T-cell (primary cell): Measurements from ENCODE around the gene GNGT2. TPM values are rescaled to one million over a fixed set of nuclear protein-coding genes. Genes with fewer than 3 reads are reported as not detected.
A peak's percentile ranks its signal among the peaks of the same experiment; 100 is the strongest.

Experiments used
- ATAC-seq, 4 experiments: fragments of 200-7000 bp in 3 of 4; fragments of 150-1000 bp in 1 of 4; cut with Tn5 transposase; replicated peaks in 1 of 4; 1 replicate in 3 of 4; 2 replicates in 1 of 4; pipeline ENCODE4 v1.10.0; 2021; ENCODE audit warnings: moderate library complexity in 3 of 4, mild to moderate bottlenecking in 2 of 4, moderate number of reproducible peaks in 1 of 4
- CTCF ChIA-PET, 2 donors: fragments of 300-600 bp; sonication (Branson Sonifier 250); formaldehyde crosslinking; loops; one replicate each; lab custom pipeline; 2022; ENCODE audit warnings: antibody characterized with exemption in 2 of 2; lab: Charles Lee
- POLR2A ChIA-PET, 2 donors: fragments of 300-600 bp; sonication (Branson Sonifier 250); formaldehyde crosslinking; loops; one replicate each; lab custom pipeline; 2022; ENCODE audit warnings: antibody characterized with exemption in 2 of 2; lab: Charles Lee
- DNase-seq, 35 experiments: peaks; one replicate each; pipeline versions ENCODE4 v3.0.0 to v3.0.0-alpha.2; 2013 to 2023
- H3K27ac ChIP-seq: one replicate; pipeline ENCODE4 v1.5.1; 2013; ENCODE audit warnings: low read length
- H3K27me3 ChIP-seq, 2 experiments: replicated peaks in 1 of 2; 1 replicate in 1 of 2; 2 replicates in 1 of 2; pipeline versions ENCODE4 v1.6.1 to v1.7.0; 2013; ENCODE audit warnings: low read length in 1 of 2, mixed read lengths in 1 of 2; ENCODE audit not compliant: control insufficient read depth in 2 of 2, insufficient read depth in 2 of 2; ENCODE audit errors: extremely low read depth in 1 of 2
- H3K36me3 ChIP-seq, 2 donors: 1 replicate in 1 of 2; 2 replicates in 1 of 2; pipeline versions ENCODE4 v1.6.1 to v1.7.0; 2013; ENCODE audit warnings: low read length in 1 of 2; ENCODE audit not compliant: control insufficient read depth in 2 of 2, insufficient read depth in 1 of 2; ENCODE audit errors: extremely low read depth in 1 of 2
- H3K4me1 ChIP-seq, 2 experiments: 1 replicate in 1 of 2; 2 replicates in 1 of 2; pipeline versions ENCODE4 v1.6.1 to v1.7.0; 2013; ENCODE audit warnings: low read length in 2 of 2, mixed read lengths in 1 of 2; ENCODE audit not compliant: insufficient read depth in 2 of 2, control insufficient read depth in 1 of 2; ENCODE audit errors: extremely low read depth in 1 of 2
- H3K4me3 ChIP-seq, 2 donors: 1 replicate in 1 of 2; 2 replicates in 1 of 2; pipeline versions ENCODE4 v1.5.1 to v1.7.0; 2013; ENCODE audit warnings: mild to moderate bottlenecking in 2 of 2, low read length in 1 of 2, moderate library complexity in 1 of 2; ENCODE audit not compliant: control insufficient read depth in 1 of 2; ENCODE audit errors: extremely low read depth in 1 of 2
- H3K9me3 ChIP-seq: 2 replicates; pipeline ENCODE4 v1.7.0; 2013
- H3K27ac Mint-ChIP-seq, 2 donors: one replicate each; pipeline ENCODE4 v1.8.0; 2020 to 2021; ENCODE audit warnings: mild to moderate bottlenecking in 2 of 2, mixed read lengths in 2 of 2
- H3K27me3 Mint-ChIP-seq, 2 donors: one replicate each; pipeline ENCODE4 v1.8.0; 2021 to 2022; ENCODE audit warnings: mixed read lengths in 2 of 2
- H3K36me3 Mint-ChIP-seq: one replicate; pipeline ENCODE4 v1.8.0; 2021; ENCODE audit warnings: mixed read lengths
- H3K4me1 Mint-ChIP-seq, 3 donors: one replicate each; pipeline ENCODE4 v1.8.0; 2020 to 2022; ENCODE audit warnings: mixed read lengths in 3 of 3, mild to moderate bottlenecking in 1 of 3
- H3K4me3 Mint-ChIP-seq, 3 donors: one replicate each; pipeline ENCODE4 v1.8.0; 2020 to 2022; ENCODE audit warnings: mild to moderate bottlenecking in 3 of 3, mixed read lengths in 3 of 3, moderate library complexity in 3 of 3
- H3K9me3 Mint-ChIP-seq, 3 donors: one replicate each; pipeline ENCODE4 v1.8.0; 2020 to 2022; ENCODE audit warnings: mixed read lengths in 3 of 3
- WGBS: methylation state at CpG from one replicate; pipeline ENCODE4 v1.1.5; 2013; ENCODE audit warnings: missing lambda C conversion rate; ENCODE audit not compliant: insufficient coverage; 5-methylcytosine and 5-hydroxymethylcytosine counted together
- total RNA-seq, 35 experiments: library from RNA in 6 of 35; stranded (reverse) in 6 of 35; fragments of 120-200 nt in 1 of 35; gene quantifications; one replicate each; pipeline versions ENCODE4 v1.2.1 to v1.2.4 and lab custom pipeline; 2013 to 2026

Gene GNGT2
- total RNA-seq, 5 donors from 2014 or later (not counting 1 experiment from before 2014, with no cell fraction given): 4.5 to 6.3 (median 5.0) TPM

DNA sequence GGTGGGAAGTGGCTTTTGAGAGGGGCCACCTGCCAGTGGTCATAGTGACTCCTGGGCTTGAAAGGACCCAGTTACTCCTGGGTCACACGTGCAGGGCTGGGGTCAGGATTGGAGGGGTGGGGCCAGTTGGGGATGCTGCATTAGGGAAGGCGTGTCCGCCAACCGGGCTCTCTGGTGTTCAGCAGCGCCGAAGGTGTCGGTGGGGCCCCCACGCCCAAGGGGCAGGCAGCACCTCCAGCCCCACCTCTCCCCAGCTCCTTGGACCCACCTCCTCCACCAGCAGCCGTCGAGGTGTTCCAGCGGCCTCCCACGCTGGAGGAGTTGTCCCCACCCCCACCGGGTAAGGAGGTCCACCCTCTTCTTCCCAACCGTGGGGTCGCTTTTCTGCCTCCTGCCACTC, 9.6 kb upstream of the GNGT2 start:
- H3K27ac Mint-ChIP-seq: peak overlapping the region; percentile 49 to 75
- Histone ChIP-seq H3K27ac (peak overlapping the region; percentile 81), H3K27me3 (peaks cover 0 to 12% of the 10 kb centered on the region in 2 experiments), H3K9me3 (no peaks in the 10 kb centered on the region), H3K36me3 (peaks cover 0 to 37% of the 10 kb centered on the region in 2 donors), H3K4me1 (peaks cover 36 to 94% of the 10 kb centered on the region in 2 experiments), H3K4me3 (no peak overlapping the region)
- H3K9me3 Mint-ChIP-seq: no peaks in the 10 kb centered on the region
- POLR2A ChIA-PET: no interaction called here
- H3K4me3 Mint-ChIP-seq: peak overlapping the region in 1 of 3 donors; percentile 88
- peaks cover 59 to 71% (median 65%) of the 10 kb centered on the region in 3 donors for H3K4me1 Mint-ChIP-seq
- CTCF ChIA-PET: no interaction called here
- peaks cover 0 to 5% of the 10 kb centered on the region in 2 donors for H3K27me3 Mint-ChIP-seq
- no peak for ATAC-seq
- 79% methylated on average over 5 of the region's 15 CpGs for WGBS
- H3K36me3 Mint-ChIP-seq: peaks cover 22% of the 10 kb centered on the region
- no peak for DNase-seq

DNA sequence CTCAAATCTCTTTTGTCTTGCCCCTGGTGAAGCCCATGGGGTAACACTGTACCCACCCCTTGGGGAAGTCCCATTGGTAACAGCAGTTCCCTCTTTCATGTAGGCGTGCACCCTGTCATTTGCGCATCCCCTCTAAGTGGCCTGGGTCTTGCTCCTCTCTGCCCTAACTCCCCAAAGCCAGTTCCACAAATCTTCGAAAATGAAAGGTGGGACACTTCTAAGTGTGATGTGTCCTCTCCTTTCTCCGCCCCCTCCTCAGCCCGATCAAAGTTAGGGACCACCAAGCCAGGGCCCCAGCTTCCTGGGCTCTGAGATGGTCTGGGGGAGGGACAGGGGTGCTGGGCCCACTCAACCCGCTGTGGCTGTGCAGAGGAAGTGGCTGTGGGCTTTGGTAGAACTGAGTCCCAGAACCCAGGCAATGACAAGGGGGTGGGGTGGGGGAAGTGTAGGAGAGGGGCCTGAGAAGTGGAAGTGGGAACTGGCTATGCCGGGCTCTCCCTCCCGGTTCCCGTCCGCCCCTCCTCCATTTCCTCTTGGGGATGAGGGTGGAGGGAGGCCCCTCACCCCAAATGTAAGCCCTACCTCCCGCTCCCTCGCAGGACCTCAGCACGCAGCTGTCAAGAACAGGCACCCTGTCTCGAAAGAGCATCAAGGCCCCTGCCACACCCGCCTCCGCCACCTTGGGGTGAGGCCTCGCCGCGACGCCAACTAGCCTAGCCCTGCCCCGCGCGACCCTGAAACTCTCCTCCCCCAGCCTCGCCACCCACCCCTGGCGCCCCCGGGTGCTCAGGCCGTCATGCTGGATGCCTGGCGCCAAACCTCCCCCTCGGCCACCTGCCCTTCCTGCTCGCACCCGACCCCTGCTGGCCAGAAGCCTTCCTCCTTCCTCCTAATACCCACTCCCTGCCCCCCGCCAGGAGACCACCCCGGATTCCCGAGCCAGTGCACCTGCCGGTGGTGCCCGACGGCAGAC, 8.9 kb upstream of the GNGT2 start:
- peaks cover 41 to 94% of the 10 kb centered on the region in 2 experiments for H3K4me1 ChIP-seq
- H3K36me3 Mint-ChIP-seq: peaks cover 22% of the 10 kb centered on the region
- peaks cover 0 to 37% of the 10 kb centered on the region in 2 donors for H3K36me3 ChIP-seq
- H3K27ac Mint-ChIP-seq: peak overlapping the region; percentile 90 to 93
- H3K4me3 ChIP-seq: no peak overlapping the region
- ChIA-PET CTCF (interaction anchor here in 1 of 2 donors (0.6 to 1.2 kb wide), 3 partner anchors 10 to 38 kb away, joined by 3 to 8 read pairs (median 3); no protein-coding TSS in a partner anchor), POLR2A (interaction anchor here in 1 of 2 donors (0.7 to 0.8 kb wide), 2 partner anchors 10 to 27 kb away, joined by 4 to 5 read pairs; no protein-coding TSS in a partner anchor)
- peak overlapping the region; percentile 26 to 88 (median 64) for H3K4me3 Mint-ChIP-seq
- peak overlapping the region; percentile 81 for H3K27ac ChIP-seq
- no peaks in the 10 kb centered on the region for H3K9me3 Mint-ChIP-seq
- DNase-seq: peak in 32 of 35 experiments; percentile 26 to 80 (median 56)
- H3K27me3 ChIP-seq: peaks cover 0 to 8% of the 10 kb centered on the region in 2 experiments
- H3K9me3 ChIP-seq: no peaks in the 10 kb centered on the region
- H3K4me1 Mint-ChIP-seq: peaks cover 60 to 70% (median 68%) of the 10 kb centered on the region in 3 donors
- WGBS: 23% methylated on average over 25 of the region's 37 CpGs
- H3K27me3 Mint-ChIP-seq: peaks cover 0 to 2% of the 10 kb centered on the region in 2 donors
- peak in 3 of 4 experiments; percentile 21 to 70 (median 29) for ATAC-seq

DNA sequence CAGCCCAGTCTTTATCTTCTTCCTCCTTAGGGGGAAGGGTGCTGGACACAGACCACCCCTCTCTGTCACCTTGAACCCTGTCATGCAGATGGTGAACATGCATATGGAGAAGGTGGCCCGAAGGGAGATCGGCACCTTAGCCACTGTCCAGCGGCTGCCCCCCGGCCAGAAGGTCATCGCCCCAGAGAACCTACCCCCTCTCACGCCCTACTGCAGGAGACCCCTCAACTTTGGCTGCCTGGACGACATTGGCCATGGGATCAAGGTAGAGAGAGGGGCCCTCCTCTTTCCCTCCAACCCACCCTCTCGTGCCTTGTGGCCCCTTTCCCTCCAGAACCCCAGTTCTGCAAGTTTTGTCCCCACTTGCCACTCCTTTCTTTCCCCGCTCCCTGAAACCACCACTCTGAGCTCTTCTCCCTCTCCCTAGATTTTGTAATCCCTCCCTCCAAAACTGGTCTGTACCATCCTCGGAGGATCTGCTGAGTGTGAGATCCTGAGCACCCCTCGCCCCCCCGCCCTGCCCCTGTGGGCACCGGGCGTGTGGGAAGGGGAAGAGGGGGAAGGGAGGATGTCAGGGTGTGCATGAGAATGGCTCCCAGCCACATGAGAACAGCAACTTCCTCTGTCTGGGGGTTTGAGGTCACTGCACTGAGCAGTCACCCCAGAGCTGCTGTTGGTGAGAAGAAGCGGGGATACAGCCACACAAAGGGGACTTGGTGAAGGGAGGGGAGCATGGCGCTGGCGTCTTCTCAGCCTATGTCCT, 7.5 kb upstream of the GNGT2 start:
- Histone ChIP-seq H3K4me1 (peaks cover 47 to 94% of the 10 kb centered on the region in 2 experiments), H3K27ac (peak overlapping the region; percentile 81), H3K36me3 (peaks cover 0 to 36% of the 10 kb centered on the region in 2 donors), H3K9me3 (no peaks in the 10 kb centered on the region), H3K4me3 (peak overlapping the region; percentile 16 to 18), H3K27me3 (no peaks in the 10 kb centered on the region)
- Mint-ChIP-seq H3K4me1 (peaks cover 64 to 73% (median 71%) of the 10 kb centered on the region in 3 donors), H3K36me3 (peaks cover 18% of the 10 kb centered on the region), H3K27me3 (no peaks in the 10 kb centered on the region), H3K27ac (peak overlapping the region; percentile 90 to 93), H3K9me3 (no peaks in the 10 kb centered on the region), H3K4me3 (peak overlapping the region; percentile 64 to 88 (median 71))
- ATAC-seq: peak; percentile 87 to 91 (median 90)
- 6% methylated on average over 6 of the region's 17 CpGs for WGBS
- CTCF ChIA-PET: interaction anchor here in 1 of 2 donors (0.6 to 1.2 kb wide), 3 partner anchors 9 to 41 kb away, joined by 3 to 8 read pairs (median 5); no protein-coding TSS in a partner anchor
- POLR2A ChIA-PET: interaction anchor here in 1 of 2 donors (0.6 to 0.8 kb wide), 3 partner anchors 9 to 25 kb away, joined by 4 to 6 read pairs (median 5); no protein-coding TSS in a partner anchor
- DNase-seq: peak; percentile 45 to 91 (median 75)

DNA sequence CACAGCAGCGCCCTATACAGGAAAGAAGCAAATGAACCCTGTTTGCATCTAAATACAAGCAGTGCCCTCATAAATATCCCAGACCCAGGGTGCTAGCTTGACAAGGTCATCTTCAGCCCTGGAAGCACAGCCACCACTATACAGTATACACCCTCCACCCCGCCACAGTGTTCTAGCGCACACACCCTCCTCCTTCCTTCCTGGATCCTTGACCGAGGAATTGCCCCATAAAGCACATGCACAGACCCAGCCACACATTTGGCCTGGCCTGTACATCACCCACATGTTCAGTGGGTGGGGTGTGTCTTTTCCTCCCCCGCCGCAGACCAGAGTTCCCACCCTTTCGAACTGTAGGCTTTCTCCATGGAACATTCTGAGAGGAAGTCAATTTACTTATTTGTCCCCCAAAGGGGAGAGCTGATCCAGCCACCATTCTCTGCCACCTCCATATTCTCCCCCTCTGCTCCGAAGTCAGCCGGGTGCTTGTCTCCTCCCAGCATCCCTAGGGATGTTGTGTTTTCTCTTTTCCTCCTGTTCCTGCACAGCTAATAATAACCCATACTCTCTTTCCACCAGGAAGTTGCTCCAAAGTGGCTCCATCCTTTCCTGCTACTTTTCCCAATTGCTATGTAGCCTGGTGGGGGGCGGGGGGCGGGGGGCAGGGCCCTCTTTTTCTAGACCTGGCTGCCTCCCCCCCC, 6.7 kb upstream of the GNGT2 start:
- no peaks in the 10 kb centered on the region for H3K9me3 Mint-ChIP-seq

DNA sequence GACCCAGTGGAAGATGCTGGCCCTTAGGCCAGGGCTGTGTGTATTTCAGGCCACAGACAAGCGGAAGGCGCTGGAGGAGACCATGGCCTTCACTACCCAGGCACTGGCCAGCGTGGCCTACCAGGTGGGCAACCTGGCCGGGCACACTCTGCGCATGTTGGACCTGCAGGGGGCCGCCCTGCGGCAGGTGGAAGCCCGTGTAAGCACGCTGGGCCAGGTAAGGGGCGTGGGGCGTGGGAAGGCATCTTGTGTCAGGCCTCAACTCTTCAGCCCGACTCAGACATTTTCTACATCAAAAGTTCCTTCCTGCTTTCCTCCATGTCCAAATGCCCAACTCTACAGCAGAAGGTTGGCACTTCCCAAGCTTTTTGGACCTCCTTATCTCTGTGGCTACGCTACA, 6.1 kb upstream of the GNGT2 start:
- Histone ChIP-seq H3K27ac (peak overlapping the region; percentile 55), H3K4me3 (no peak overlapping the region), H3K27me3 (no peaks in the 10 kb centered on the region), H3K4me1 (peaks cover 54 to 95% of the 10 kb centered on the region in 2 experiments), H3K36me3 (peaks cover 0 to 23% of the 10 kb centered on the region in 2 donors), H3K9me3 (no peaks in the 10 kb centered on the region)
- Mint-ChIP-seq H3K27ac (peak overlapping the region; percentile 83 to 92), H3K27me3 (no peaks in the 10 kb centered on the region), H3K9me3 (no peaks in the 10 kb centered on the region), H3K4me1 (peaks cover 77 to 79% (median 79%) of the 10 kb centered on the region in 3 donors), H3K4me3 (peak overlapping the region in 1 of 3 donors; percentile 88), H3K36me3 (peaks cover 8% of the 10 kb centered on the region)
- ATAC-seq (no peak), DNase-seq (no peak)
- 73% methylated on average over 12 of the region's 13 CpGs for WGBS
- POLR2A ChIA-PET: no interaction called here
- CTCF ChIA-PET: interaction anchor here in 1 of 2 donors (1.1 kb wide), 1 partner anchor 12 kb away, joined by 3 read pairs; no protein-coding TSS in a partner anchor

More for the DNA sequence above, 6.7 kb upstream of the GNGT2 start:
- DNase-seq: peak in 1 of 35 experiments; percentile 42
- ChIA-PET CTCF (interaction anchor here in 1 of 2 donors (1.1 kb wide), 1 partner anchor 12 kb away, joined by 3 read pairs; no protein-coding TSS in a partner anchor), POLR2A (interaction anchor here in 1 of 2 donors (0.6 kb wide), 1 partner anchor 524 kb away, joined by 3 read pairs; no protein-coding TSS in a partner anchor)
- ATAC-seq: no peak
- Mint-ChIP-seq H3K27me3 (no peaks in the 10 kb centered on the region), H3K36me3 (peaks cover 13% of the 10 kb centered on the region), H3K4me3 (peak overlapping the region; percentile 1 to 88 (median 3)), H3K27ac (peak overlapping the region; percentile 83 to 85), H3K4me1 (peaks cover 71 to 77% (median 74%) of the 10 kb centered on the region in 3 donors)
- H3K36me3 ChIP-seq: peaks cover 0 to 29% of the 10 kb centered on the region in 2 donors
- H3K4me1 ChIP-seq: peaks cover 53 to 94% of the 10 kb centered on the region in 2 experiments
- 60% methylated on average over 1 of the region's 11 CpGs for WGBS
- no peaks in the 10 kb centered on the region for H3K27me3 ChIP-seq
- peak overlapping the region; percentile 55 for H3K27ac ChIP-seq
- no peak overlapping the region for H3K4me3 ChIP-seq
- H3K9me3 ChIP-seq: no peaks in the 10 kb centered on the region
